Skin epidermis (tissue), 12 donors: Measurements from ENCODE around the gene CAMK4.
"Not testable (repeated sequence)": the region's sequence is repeated elsewhere in the genome, so short reads cannot be mapped to it uniquely, and the experiment has no call there.

Experiments used
- H3K27ac ChIP-seq, 21 experiments: fragments of 200-600 bp; sonication (generic) in 11 of 21; one replicate each; pipeline ENCODE4 v1.5.0; 2020; ENCODE audit warnings: mild to moderate bottlenecking in 3 of 21, inconsistent platforms in 2 of 21, moderate library complexity in 2 of 21
- H3K4me3 ChIP-seq, 7 experiments: fragments of 200-600 bp; sonication (generic) in 2 of 7; one replicate each; pipeline ENCODE4 v1.5.0; 2020; ENCODE audit warnings: inconsistent platforms in 2 of 7, mild to moderate bottlenecking in 2 of 7, moderate library complexity in 1 of 7

CAMK4 gene

GRCh38 chr5:111251921-111252320, 27.7 kb downstream of the CAMK4 start:
- Histone ChIP-seq H3K27ac (no peak overlapping the region), H3K4me3 (no peak overlapping the region)

- Histone ChIP-seq H3K4me3 (no peak overlapping the region), H3K27ac (no peak overlapping the region)
Observed at GRCh38 chr5:111252799-111253545, 28.8 kb downstream of the CAMK4 start.

- H3K27ac ChIP-seq = peak overlapping the region in 1 of 21 experiments; percentile 27
Observed at GRCh38 chr5:111254613-111255012, 30.4 kb downstream of the CAMK4 start.

GRCh38 chr5:111255169-111255568, 31.0 kb downstream of the CAMK4 start:
- Histone ChIP-seq H3K27ac (no peak overlapping the region), H3K4me3 (no peak overlapping the region)

More at GRCh38 chr5:111254613-111255012, 30.4 kb downstream of the CAMK4 start:
- no peak overlapping the region for H3K4me3 ChIP-seq

GRCh38 chr5:111256128-111256527, 31.9 kb downstream of the CAMK4 start:
- H3K4me3 ChIP-seq = no peak overlapping the region
- H3K27ac ChIP-seq = no peak overlapping the region

GRCh38 chr5:111257610-111258009, 33.4 kb downstream of the CAMK4 start:
- not testable (repeated sequence) for H3K27ac ChIP-seq, H3K4me3 ChIP-seq

- no peak overlapping the region for H3K27ac ChIP-seq
- no peak overlapping the region for H3K4me3 ChIP-seq
Observed at GRCh38 chr5:111259636-111260035, 35.5 kb downstream of the CAMK4 start.

- H3K4me3 ChIP-seq = no peak overlapping the region
- H3K27ac ChIP-seq = no peak overlapping the region
Observed at GRCh38 chr5:111261610-111262009, 37.4 kb downstream of the CAMK4 start.

- no peak overlapping the region for H3K4me3 ChIP-seq
- no peak overlapping the region for H3K27ac ChIP-seq
Observed at GRCh38 chr5:111262153-111262552, 38.0 kb downstream of the CAMK4 start.

GRCh38 chr5:111262815-111263214, 38.6 kb downstream of the CAMK4 start:
- Histone ChIP-seq H3K27ac (no peak overlapping the region), H3K4me3 (no peak overlapping the region)

- no peak overlapping the region for H3K27ac ChIP-seq
- H3K4me3 ChIP-seq = no peak overlapping the region
Observed at GRCh38 chr5:111266491-111266890, 42.3 kb downstream of the CAMK4 start.

GRCh38 chr5:111268300-111268699, 44.1 kb downstream of the CAMK4 start:
- H3K27ac ChIP-seq = no peak overlapping the region
- H3K4me3 ChIP-seq = no peak overlapping the region

GRCh38 chr5:111271885-111272284, 47.7 kb downstream of the CAMK4 start:
- Histone ChIP-seq H3K27ac (no peak overlapping the region), H3K4me3 (no peak overlapping the region)

- H3K4me3 ChIP-seq = no peak overlapping the region
Observed at GRCh38 chr5:111277061-111277460, 52.9 kb downstream of the CAMK4 start.

GRCh38 chr5:111278858-111279504, 54.8 kb downstream of the CAMK4 start:
- H3K4me3 ChIP-seq = no peak overlapping the region
- no peak overlapping the region for H3K27ac ChIP-seq

More at GRCh38 chr5:111277061-111277460, 52.9 kb downstream of the CAMK4 start:
- H3K27ac ChIP-seq = no peak overlapping the region

- Histone ChIP-seq H3K27ac (no peak overlapping the region), H3K4me3 (no peak overlapping the region)
Observed at GRCh38 chr5:111280282-111280951, 56.2 kb downstream of the CAMK4 start.

- H3K27ac ChIP-seq = no peak overlapping the region
- H3K4me3 ChIP-seq = no peak overlapping the region
Observed at GRCh38 chr5:111282798-111283197, 58.6 kb downstream of the CAMK4 start.

GRCh38 chr5:111284825-111285224, 60.6 kb downstream of the CAMK4 start:
- no peak overlapping the region for H3K4me3 ChIP-seq

GRCh38 chr5:111294551-111294950, 70.4 kb downstream of the CAMK4 start:
- no peak overlapping the region for H3K4me3 ChIP-seq
- no peak overlapping the region for H3K27ac ChIP-seq

More at GRCh38 chr5:111284825-111285224, 60.6 kb downstream of the CAMK4 start:
- no peak overlapping the region for H3K27ac ChIP-seq

GRCh38 chr5:111295649-111296048, 71.5 kb downstream of the CAMK4 start:
- H3K4me3 ChIP-seq = no peak overlapping the region
- no peak overlapping the region for H3K27ac ChIP-seq

- H3K27ac ChIP-seq = no peak overlapping the region
- no peak overlapping the region for H3K4me3 ChIP-seq
Observed at GRCh38 chr5:111296570-111296969, 72.4 kb downstream of the CAMK4 start.
